Left lobe of liver (tissue), 2 donors: ENCODE results near the gene ATP2B3. TPM values are rescaled to one million over a fixed set of nuclear protein-coding genes. Genes with fewer than 3 reads are reported as not detected.

ENCODE experiments used
- ATAC-seq: fragments of 200-7000 bp; cut with Tn5 transposase; one replicate; pipeline ENCODE4 v1.9.1; 2020; ENCODE audit warnings: mild to moderate bottlenecking, moderate library complexity
- DNase-seq: peaks from one replicate; pipeline ENCODE4 v3.0.0-alpha.2; 2020; ENCODE audit warnings: low spot score
- total RNA-seq: library from RNA; stranded (reverse); gene quantifications from one replicate; pipeline ENCODE4 v1.2.1, GENCODE V29; 2021
- donor health status: DM: no; HTN: no; CAD: no; lungs with moderate emphysema.
- donor health status: DM: no; HTN: yes; CAD: no.

The ATP2B3 gene
- total RNA-seq, 1 donor from 2014 or later, result not detected

GRCh38 chrX:153488231-153488914, 29.1 kb upstream of the ATP2B3 start:
- peak; percentile 46 for DNase-seq
- peak; percentile 60 for ATAC-seq

- DNase-seq (no peak), ATAC-seq (no peak)
These were observed 27.1 kb upstream of the ATP2B3 start for GRCh38 chrX:153490217-153490930.

DNA sequence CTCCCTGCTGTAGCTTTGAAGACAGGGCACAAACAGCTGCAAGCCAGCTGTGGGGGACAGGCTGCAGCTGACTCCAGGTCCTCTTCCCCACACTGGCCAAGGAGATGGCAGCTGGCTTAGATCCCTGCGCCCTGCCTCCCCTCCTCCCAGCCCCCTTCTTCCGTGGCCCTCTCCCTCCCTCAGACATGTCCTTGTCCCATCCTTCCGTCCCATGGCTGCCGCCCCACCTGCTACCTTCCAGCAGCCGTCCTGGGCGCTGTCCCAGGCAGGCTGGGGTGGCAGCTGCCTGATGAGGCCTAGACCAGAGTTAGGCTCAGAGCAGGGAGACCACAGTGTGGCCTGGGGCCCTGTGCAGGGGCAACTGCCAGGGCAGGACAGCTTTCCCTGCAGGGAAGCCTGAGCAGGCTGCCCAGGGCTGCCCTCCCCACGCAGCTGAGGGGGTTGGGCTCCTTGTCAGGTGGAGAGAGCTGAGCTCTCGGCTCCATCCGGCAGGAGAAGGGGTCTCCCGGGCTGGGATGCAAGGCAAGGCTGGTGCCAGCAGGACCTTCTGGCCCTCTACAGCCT, 26.0 kb upstream of the ATP2B3 start:
- ATAC-seq (no peak), DNase-seq (no peak)

GRCh38 chrX:153491918-153492317, 25.5 kb upstream of the ATP2B3 start:
- DNase-seq, result no peak
- ATAC-seq, result no peak

DNA sequence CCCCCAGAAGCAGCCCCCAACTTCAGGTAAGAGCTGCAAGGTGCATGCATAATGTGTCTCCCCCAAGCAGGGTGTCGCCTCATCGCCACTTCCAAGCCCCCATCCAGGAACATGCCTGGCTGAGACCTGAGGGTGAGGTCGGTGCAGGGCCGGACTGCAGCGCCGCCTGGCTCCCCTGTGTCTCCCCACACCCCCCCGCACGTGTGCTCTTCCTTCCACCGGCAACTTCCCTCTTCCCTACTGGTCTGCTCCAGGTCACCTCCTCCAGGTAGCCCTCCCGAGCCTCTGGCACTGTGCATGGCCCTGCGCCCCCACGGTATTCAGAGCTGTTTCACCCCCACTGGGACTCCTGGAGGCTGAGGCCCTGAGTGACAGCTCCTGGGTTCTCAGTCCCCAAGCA, 24.9 kb upstream of the ATP2B3 start:
- DNase-seq (no peak), ATAC-seq (no peak)

DNA sequence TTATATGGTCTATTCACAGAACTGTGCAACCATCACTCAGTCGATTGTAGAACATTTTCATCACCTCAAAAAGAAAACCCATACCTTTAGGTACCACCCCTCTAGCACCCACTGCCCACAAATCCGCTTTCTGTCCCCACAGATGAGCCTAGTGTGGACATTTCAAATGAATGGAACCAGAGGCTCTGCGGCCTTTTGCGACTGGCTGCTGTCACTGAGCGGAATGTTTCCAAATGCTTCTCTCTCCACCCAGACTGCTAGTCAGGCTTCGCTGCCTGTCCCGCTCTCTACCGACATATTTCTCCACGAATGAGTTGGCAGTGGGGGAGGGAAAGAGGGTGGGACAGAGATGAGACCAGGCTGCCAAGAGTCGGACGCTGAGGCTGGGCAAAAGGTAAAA, 24.4 kb upstream of the ATP2B3 start:
- DNase-seq, result no peak
- ATAC-seq, result no peak

- no peak for ATAC-seq
- no peak for DNase-seq
These were observed 23.4 kb upstream of the ATP2B3 start for GRCh38 chrX:153494061-153494460.

- ATAC-seq, result peak; percentile 41
- no peak for DNase-seq
These were observed 22.7 kb upstream of the ATP2B3 start, which contains the start of gene BGN for GRCh38 chrX:153494541-153495361. Gene BGN (plus strand): TSS chrX:153494980. CDS start chrX:153504632, 9,652 bp downstream.

- ATAC-seq (no peak), DNase-seq (no peak)
These were observed 22.1 kb upstream of the ATP2B3 start for GRCh38 chrX:153495362-153495751.

DNA sequence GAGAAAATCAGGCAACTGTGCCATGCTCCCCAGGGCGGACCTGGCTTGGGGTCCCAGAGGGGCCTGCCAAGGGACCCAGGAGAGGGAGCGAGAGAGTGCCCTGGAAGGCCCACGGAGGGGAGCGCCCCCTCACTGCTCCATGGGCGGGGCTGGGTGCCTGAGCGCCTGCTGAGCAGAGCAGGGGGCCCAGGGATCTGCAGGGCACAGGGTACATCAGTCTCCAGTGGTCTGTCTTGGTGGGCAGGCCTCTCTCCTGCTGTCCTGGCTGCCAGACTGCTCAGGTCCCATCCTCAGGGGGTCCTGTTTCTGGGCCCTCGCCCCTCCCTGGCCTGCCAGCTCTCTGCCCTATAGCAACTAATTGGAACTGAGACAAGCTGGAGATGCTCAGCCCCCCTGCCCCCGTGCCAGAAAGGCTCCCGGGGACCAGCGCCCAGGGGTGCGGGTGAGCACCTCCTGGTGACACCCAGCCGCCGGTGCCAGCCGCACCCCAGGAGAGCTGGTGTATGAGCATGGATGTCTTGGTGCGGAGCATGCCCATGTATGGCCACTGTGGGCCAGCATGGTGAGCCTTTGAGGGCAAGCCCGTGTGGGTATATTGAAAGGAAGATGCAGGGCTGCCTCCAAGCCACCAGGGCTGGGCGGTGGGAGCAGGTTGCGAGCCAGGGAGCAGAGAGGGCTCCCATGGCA, 21.4 kb upstream of the ATP2B3 start:
- ATAC-seq (no peak), DNase-seq (no peak)

- DNase-seq (no peak), ATAC-seq (no peak)
These were observed 20.9 kb upstream of the ATP2B3 start for GRCh38 chrX:153496590-153496959.

- no peak for ATAC-seq
These were observed 19.0 kb upstream of the ATP2B3 start for GRCh38 chrX:153498453-153498852.

DNA sequence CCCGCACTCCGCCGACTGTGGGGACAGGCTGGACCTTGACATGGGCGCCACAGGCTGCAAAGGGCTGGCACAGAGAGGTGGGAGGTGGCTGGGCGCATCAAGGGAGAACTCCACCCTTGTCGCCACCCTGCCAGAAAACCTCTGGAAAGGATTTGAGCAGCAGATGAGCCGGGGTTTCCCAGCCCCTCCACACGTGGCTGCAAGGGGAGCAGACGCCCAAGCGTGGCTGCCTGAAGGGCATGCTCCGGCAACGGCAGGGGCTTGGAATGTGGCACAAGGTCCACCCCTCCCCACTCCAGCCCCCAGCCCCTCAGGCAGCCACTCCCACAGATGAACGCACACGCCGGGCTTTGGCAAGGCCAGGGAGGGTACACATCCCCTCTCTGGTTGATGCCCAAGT, 18.1 kb upstream of the ATP2B3 start:
- ATAC-seq, result no peak
- no peak for DNase-seq

More at GRCh38 chrX:153498453-153498852, 19.0 kb upstream of the ATP2B3 start:
- no peak for DNase-seq

GRCh38 chrX:153499876-153500275, 17.6 kb upstream of the ATP2B3 start:
- DNase-seq (no peak), ATAC-seq (no peak)

GRCh38 chrX:153500676-153501280, 16.7 kb upstream of the ATP2B3 start:
- DNase-seq (no peak), ATAC-seq (no peak)

- no peak for ATAC-seq
- DNase-seq, result no peak
These were observed 15.9 kb upstream of the ATP2B3 start for GRCh38 chrX:153501530-153501929.

DNA sequence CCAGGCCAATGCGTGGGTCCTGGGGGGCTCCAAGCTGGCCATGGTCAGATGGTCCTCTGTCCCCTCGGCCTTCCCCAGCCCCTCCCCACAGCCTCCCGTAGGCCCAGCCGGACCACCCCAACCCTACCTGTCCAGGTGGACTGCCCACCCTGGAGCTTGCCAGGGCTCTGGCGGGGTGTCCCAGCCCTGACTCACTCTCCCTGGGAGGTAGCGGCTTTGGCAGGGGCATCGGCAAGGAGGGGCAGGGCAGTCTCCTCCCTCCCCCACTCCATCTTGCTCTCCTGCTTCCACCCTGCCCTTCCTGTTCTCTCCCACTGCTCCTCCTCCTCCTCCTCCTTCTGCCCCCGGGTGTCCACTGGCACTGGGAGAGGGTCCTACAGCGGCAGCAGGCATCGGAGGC, 15.3 kb upstream of the ATP2B3 start:
- no peak for DNase-seq
- no peak for ATAC-seq

GRCh38 chrX:153502796-153503195, 14.6 kb upstream of the ATP2B3 start:
- ATAC-seq (no peak), DNase-seq (no peak)

DNA sequence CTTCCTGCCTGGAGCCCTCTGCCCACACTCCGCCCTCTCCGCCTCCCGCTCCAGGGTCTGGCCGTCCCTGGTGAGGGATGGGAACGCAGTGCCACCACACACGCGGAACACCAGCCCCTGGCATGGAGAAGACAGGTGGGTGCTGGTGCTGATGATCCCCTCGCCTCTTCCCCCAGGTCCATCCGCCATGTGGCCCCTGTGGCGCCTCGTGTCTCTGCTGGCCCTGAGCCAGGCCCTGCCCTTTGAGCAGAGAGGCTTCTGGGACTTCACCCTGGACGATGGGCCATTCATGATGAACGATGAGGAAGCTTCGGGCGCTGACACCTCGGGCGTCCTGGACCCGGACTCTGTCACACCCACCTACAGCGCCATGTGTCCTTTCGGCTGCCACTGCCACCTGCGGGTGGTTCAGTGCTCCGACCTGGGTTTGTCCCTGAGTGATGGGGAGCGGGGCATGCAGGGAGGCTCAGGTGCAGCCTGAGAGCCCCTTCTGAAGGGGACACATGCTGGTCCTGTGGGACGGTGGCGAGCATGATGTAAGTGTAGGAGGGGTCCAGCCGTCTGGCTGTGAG, 12.9 kb upstream of the ATP2B3 start:
- no peak for DNase-seq
- ATAC-seq, result no peak

GRCh38 chrX:153505361-153505760, 12.1 kb upstream of the ATP2B3 start:
- ATAC-seq (no peak), DNase-seq (no peak)
